Effector memory CD8-positive, alpha-beta T cell (primary cell): ENCODE measurements around the gene ACOT7.

Experiments
- ATAC-seq: fragments of 150-1000 bp; cut with Tn5 transposase; replicated peaks from 2 replicates; pipeline ENCODE4 v1.10.0; 2021; ENCODE audit warnings: mild to moderate bottlenecking, moderate library complexity
- DNase-seq, 3 experiments: peaks; one replicate each; pipeline ENCODE4 v3.0.0; 2021
- H3K27ac Mint-ChIP-seq, 2 donors: one replicate each; pipeline ENCODE4 v1.8.0; 2022; ENCODE audit warnings: mild to moderate bottlenecking in 2 of 2, mixed read lengths in 2 of 2, moderate library complexity in 2 of 2
- H3K27me3 Mint-ChIP-seq, 2 donors: one replicate each; pipeline ENCODE4 v1.8.0; 2022; ENCODE audit warnings: mixed read lengths in 2 of 2
- H3K36me3 Mint-ChIP-seq: one replicate; pipeline ENCODE4 v1.8.0; 2022; ENCODE audit warnings: mild to moderate bottlenecking, moderate library complexity, mixed read lengths; ENCODE audit not compliant: insufficient read depth
- H3K4me1 Mint-ChIP-seq, 2 donors: one replicate each; pipeline ENCODE4 v1.8.0; 2022; ENCODE audit warnings: low read depth in 2 of 2, mixed read lengths in 2 of 2
- H3K4me3 Mint-ChIP-seq, 2 donors: one replicate each; pipeline ENCODE4 v1.8.0; 2022; ENCODE audit warnings: mild to moderate bottlenecking in 2 of 2, mixed read lengths in 2 of 2, moderate library complexity in 2 of 2
- H3K9me3 Mint-ChIP-seq, 2 donors: one replicate each; pipeline ENCODE4 v1.8.0; 2022; ENCODE audit warnings: mixed read lengths in 2 of 2

Gene ACOT7

DNA sequence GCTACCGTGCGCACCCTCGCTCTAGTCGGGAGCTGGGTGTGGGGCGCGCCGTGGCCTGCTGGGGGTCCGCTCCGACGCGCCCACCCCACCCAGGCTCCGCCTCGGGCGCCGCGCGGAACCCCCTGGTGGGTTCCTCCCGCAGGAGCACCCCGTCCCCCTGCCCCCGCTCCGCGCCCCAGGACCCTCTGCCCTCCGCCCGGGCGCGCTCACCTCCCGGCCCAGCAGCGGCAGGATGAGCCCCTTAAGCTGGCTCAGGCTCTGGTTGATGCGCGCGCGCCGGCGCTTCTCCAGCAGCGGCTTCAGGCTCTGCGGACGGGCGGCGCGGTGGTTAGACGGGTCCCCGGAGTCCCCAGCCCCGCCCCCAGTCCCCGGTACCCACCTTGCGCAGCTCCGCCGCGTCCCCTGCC lies 25.8 kb upstream of the ACOT7 start:
- no peak for DNase-seq
- H3K27me3 Mint-ChIP-seq: peaks cover 61 to 92% of the 10 kb centered on the region in 2 donors
- peak overlapping the region in 1 of 2 donors; percentile 73 for H3K4me3 Mint-ChIP-seq
- peaks cover 10 to 17% of the 10 kb centered on the region in 2 donors for H3K4me1 Mint-ChIP-seq
- H3K36me3 Mint-ChIP-seq: peaks cover 6% of the 10 kb centered on the region
- H3K27ac Mint-ChIP-seq: no peak overlapping the region
- no peaks in the 10 kb centered on the region for H3K9me3 Mint-ChIP-seq
- ATAC-seq: peak; percentile 3

DNA sequence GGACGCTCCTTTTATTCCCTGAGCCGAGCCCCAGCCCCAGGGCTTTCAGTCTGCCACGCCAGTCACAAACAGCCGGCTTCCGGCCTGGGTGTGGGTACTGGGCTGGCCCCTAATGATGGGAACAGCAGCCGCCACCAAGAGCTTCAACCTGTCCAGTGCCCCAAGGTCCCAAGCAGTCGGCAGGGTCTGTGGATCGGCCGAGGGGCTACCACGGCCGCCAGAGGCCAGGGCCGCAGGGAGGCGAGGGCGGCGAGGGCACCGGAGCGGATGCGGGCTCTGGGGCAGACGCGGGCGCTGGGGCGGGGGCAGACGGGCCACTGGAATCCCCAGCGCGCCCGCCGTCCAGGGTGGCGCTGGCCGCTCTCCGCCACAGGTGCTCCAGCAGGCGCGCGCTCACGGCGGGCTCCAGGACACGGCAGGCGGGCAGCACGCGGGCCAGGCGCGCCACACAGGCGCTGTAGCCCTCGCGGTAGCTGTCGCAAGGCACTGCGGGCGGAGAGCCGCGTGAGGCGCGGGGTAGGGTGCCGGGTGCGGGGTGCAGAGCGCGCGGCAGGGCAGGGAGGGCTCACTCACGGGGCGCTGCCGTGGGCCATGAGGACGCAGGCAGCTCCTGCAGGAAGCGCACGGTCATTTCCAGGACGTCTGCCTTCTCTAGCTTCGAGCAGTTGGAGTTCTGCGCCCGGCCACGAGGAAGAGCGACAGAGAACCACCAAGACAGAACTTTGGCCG lies 25.3 kb upstream of the ACOT7 start:
- Mint-ChIP-seq H3K27ac (no peak overlapping the region), H3K4me1 (peaks cover 4 to 14% of the 10 kb centered on the region in 2 donors), H3K36me3 (peaks cover 3% of the 10 kb centered on the region), H3K4me3 (peak overlapping the region in 1 of 2 donors; percentile 73), H3K27me3 (peaks cover 61 to 92% of the 10 kb centered on the region in 2 donors), H3K9me3 (no peaks in the 10 kb centered on the region)
- ATAC-seq (no peak), DNase-seq (no peak)

DNA sequence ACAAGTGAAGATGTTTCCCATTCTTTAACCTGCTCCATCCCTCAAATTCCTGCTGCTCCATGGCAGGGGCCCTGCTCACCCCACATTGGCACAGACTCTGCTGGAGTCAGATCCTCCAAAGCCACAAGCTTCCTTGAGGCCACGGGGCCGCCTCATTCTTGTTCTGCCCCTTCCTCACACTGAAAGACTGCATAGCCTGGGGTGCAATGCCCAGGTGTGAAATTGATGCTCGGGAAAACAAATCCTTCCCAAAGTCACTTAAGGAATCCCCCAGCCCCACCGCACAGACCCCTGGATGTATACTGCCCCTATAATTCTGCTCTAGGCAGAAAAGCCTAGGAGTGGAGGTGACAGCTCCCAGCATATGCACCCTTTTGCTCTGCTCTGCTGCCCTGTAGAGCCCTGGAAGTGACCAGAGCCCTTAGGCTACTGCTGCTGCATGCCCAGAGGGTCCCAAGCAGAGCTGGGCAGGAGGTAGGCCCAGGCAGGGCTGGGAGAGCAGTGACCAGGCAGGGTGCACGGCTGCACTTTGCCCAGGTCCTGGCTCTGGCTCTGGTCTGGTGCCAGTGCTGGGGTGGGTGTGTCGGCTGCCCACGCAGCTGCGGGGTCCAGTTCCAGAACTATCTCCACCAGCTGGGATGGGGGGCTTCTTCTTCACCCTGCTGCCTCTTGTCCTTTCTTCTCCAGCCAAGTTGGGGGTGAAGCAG lies 24.5 kb upstream of the ACOT7 start:
- H3K36me3 Mint-ChIP-seq: peaks cover 3% of the 10 kb centered on the region
- H3K27me3 Mint-ChIP-seq: peaks cover 65 to 92% of the 10 kb centered on the region in 2 donors
- peak overlapping the region in 1 of 2 donors; percentile 4 for H3K4me3 Mint-ChIP-seq
- no peaks in the 10 kb centered on the region for H3K9me3 Mint-ChIP-seq
- ATAC-seq (no peak), DNase-seq (no peak)
- H3K27ac Mint-ChIP-seq: no peak overlapping the region
- H3K4me1 Mint-ChIP-seq: peaks cover 4 to 13% of the 10 kb centered on the region in 2 donors

DNA sequence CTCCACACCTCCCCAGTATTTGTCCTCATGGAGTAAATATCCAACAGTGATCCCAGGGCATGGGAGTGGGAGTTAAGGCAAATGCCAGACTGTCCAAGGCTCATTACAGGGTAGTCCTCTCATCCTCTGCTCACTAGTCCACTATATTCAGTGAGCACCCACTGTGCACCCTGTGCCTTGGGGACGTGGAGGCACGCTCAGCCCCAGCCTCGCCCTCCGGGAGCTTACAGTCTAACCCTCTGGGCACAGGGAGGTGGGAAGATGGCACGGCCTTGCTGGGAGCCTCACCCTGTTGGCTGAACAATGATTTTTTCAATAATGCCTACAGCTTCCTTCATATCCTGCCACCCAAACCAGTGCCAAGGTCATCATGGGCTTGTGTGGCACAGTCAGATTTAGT lies 23.3 kb upstream of the ACOT7 start:
- ATAC-seq: no peak
- H3K4me3 Mint-ChIP-seq: no peak overlapping the region
- H3K27ac Mint-ChIP-seq: no peak overlapping the region
- DNase-seq: no peak
- no peaks in the 10 kb centered on the region for H3K36me3 Mint-ChIP-seq
- no peaks in the 10 kb centered on the region for H3K9me3 Mint-ChIP-seq
- H3K4me1 Mint-ChIP-seq: peaks cover 4 to 13% of the 10 kb centered on the region in 2 donors
- H3K27me3 Mint-ChIP-seq: peaks cover 63 to 88% of the 10 kb centered on the region in 2 donors

DNA sequence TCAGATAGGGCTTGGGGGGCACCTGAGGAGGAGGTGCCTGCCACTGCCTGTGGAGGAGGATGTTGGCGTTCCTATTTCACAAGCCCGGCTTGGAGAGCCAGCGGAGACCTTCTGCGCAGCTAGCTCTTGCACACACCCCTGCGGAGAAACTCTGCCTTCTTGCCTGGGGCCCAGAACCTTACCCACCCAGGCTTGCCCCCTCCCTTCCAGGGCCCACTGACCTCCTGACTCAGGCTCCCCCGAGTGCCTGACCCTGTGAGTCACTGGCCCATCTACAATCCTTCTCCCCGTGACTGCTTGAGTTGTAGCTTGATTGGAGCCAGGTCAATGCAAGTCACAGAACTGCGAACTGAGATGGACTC lies 22.7 kb upstream of the ACOT7 start:
- Mint-ChIP-seq H3K27me3 (peaks cover 57 to 83% of the 10 kb centered on the region in 2 donors), H3K36me3 (no peaks in the 10 kb centered on the region), H3K4me1 (peaks cover 4 to 13% of the 10 kb centered on the region in 2 donors), H3K4me3 (no peak overlapping the region), H3K9me3 (no peaks in the 10 kb centered on the region), H3K27ac (no peak overlapping the region)
- no peak for DNase-seq
- ATAC-seq: no peak

DNA sequence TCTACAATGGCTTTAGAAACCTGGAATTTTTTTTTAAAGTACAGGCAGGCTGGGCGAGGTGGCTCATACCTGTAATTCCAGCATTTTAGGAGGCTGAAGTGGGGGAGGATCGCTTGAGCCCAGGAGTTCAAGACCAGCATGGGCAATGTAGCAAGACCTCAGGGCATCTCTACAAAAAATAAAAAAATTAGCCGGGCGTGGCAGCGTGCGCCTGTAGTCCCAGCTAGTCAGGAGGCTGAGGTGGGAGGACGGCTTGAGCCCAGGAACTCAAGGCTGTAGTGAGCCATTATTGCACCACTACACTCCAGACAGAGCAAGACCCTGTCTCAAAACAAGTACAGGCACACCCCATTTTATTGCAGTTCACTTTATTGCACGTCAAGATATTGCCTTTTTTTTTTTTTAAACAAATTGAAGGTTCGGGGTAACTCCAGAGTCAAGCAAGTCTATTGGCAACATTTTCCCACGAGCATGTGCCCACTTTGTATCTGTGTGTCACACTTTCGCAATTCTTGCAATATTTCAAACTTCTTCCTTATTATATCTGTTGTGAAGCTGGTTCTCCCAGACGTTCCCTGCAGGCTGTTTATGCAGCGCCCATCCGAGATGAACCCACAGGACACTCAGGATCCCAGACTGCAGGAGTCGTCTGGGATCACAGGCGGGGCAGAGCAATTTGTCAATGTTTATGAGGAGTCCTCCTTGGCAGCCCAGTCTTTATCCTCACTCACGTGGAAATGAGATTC lies 21.5 kb upstream of the ACOT7 start:
- Mint-ChIP-seq H3K27ac (no peak overlapping the region), H3K9me3 (no peaks in the 10 kb centered on the region), H3K27me3 (peaks cover 56 to 83% of the 10 kb centered on the region in 2 donors), H3K4me3 (no peak overlapping the region), H3K36me3 (no peaks in the 10 kb centered on the region), H3K4me1 (peaks cover 0 to 9% of the 10 kb centered on the region in 2 donors)
- ATAC-seq (no peak), DNase-seq (no peak)

DNA sequence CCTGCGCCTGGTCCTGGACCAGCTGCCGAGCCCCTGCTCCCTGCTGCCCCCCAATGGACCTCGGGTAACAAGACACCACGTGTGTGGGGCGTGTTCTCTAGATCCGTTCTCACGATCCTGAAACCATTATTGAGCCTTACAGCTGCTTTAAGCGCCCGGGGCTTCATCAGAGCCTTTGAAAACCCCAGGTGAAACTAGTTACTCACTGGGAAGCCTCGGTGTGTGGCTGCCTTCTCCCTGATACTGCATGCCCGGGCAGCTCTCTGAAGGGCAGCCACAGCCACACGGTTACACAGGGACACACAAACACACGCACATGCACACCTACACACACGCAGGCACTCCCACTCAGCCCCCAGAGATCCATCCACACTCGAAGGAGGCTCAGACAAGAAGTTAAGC lies 20.9 kb upstream of the ACOT7 start:
- H3K27me3 Mint-ChIP-seq: peaks cover 56 to 79% of the 10 kb centered on the region in 2 donors
- no peaks in the 10 kb centered on the region for H3K9me3 Mint-ChIP-seq
- no peak overlapping the region for H3K27ac Mint-ChIP-seq
- peak in 1 of 3 experiments; percentile 24 for DNase-seq
- peaks cover 0 to 6% of the 10 kb centered on the region in 2 donors for H3K4me1 Mint-ChIP-seq
- no peaks in the 10 kb centered on the region for H3K36me3 Mint-ChIP-seq
- no peak overlapping the region for H3K4me3 Mint-ChIP-seq
- peak; percentile 71 for ATAC-seq

DNA sequence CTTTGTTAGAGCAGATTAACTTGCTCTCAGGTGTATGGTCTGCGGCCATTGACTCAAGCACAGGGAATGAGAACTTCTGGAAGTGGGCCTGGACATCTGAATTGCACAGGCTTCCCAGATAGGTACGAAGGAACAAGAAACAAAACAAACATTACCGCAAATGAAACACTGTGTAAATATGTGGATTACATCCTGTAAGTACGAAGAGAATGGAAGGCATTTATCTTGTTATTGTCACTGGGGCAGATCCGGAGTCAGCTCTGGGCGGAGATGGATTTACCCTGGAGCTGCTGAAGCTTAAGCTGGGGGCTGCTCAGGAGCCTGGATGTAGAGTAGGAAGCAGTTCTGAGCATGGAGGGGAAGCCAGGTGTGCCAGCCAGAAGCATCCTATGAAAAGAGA lies 19.3 kb upstream of the ACOT7 start:
- no peak overlapping the region for H3K27ac Mint-ChIP-seq
- H3K36me3 Mint-ChIP-seq: peaks cover 4% of the 10 kb centered on the region
- no peak for DNase-seq
- H3K4me1 Mint-ChIP-seq: peaks cover 0 to 5% of the 10 kb centered on the region in 2 donors
- no peak overlapping the region for H3K4me3 Mint-ChIP-seq
- ATAC-seq: no peak
- H3K27me3 Mint-ChIP-seq: peaks cover 54 to 71% of the 10 kb centered on the region in 2 donors
- H3K9me3 Mint-ChIP-seq: no peaks in the 10 kb centered on the region

DNA sequence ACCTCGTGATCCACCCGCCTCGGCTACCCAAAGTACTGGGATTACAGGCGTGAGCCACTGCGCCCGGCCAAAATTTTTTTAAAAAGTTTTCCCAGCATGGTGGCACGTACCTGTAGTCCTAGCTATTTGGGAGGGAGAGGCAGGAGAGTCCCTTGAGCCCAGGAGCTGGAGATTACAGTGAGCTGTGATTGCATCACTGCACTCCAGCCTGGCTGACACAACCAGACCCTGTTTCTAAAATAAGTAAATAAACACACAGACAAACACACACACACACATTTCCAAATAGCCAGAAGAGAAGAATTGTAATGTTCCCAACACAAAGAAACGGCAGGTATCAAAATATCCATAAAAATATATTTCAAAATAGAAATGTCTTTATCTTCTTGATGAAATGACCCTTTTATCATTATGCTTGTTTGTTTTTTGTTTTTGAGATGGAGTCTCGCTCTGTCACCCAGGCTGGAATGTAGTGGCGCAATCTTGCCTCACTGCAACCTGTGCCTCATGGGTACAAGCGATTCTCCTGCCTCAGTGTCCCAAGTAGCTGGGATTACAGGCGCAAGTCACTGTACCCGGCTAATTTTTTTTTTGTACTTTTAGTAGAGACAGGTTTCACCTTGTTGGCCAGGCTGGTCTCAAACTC lies 16.8 kb upstream of the ACOT7 start:
- Mint-ChIP-seq H3K4me1 (peaks cover 0 to 5% of the 10 kb centered on the region in 2 donors), H3K36me3 (peaks cover 8% of the 10 kb centered on the region), H3K4me3 (no peak overlapping the region), H3K27ac (no peak overlapping the region), H3K27me3 (peaks cover 30 to 46% of the 10 kb centered on the region in 2 donors), H3K9me3 (no peaks in the 10 kb centered on the region)
- no peak for DNase-seq
- no peak for ATAC-seq

DNA sequence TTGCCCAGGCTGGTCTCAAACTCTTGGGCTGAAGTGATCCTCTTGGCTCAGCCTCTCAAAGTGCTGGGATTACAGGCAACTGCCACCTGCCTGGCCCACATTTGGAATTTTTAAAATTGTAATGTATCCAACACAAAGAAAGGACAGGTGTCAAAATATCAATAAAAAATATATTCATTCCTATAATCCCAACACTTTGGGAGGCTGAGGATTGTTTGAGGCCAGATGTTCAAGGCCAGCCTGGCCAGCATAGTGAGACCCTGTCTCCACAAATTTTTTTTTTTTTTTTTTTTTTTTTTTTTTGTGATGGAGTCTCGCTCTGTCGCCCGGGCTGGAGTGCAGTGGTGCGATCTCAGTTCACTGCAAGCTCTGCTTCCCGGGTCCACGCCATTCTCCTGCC lies 16.2 kb upstream of the ACOT7 start:
- DNase-seq: no peak
- ATAC-seq: no peak
- H3K27me3 Mint-ChIP-seq: peaks cover 27 to 40% of the 10 kb centered on the region in 2 donors
- peaks cover 8% of the 10 kb centered on the region for H3K36me3 Mint-ChIP-seq
- no peaks in the 10 kb centered on the region for H3K9me3 Mint-ChIP-seq
- H3K27ac Mint-ChIP-seq: no peak overlapping the region
- peaks cover 0 to 7% of the 10 kb centered on the region in 2 donors for H3K4me1 Mint-ChIP-seq
- no peak overlapping the region for H3K4me3 Mint-ChIP-seq

DNA sequence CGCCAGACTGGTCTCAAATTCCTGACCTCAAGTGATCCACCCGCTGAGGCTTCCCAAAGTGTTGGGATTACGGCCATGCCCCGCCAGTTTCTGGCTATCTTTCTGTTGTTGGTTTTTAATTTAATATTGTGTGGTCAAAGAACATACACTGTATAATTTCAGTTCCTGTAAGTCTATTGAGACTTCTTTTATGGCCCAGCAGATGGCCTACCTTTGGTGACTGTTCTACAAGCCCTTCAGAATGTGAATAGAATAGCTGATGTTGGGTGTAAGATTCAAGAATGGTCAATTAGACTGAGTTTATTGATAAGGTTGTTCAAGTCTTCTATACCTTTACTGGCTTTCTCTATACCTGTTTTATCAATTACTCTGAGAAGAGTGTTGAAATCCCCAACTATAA lies 15.5 kb upstream of the ACOT7 start:
- ATAC-seq (no peak), DNase-seq (no peak)
- peaks cover 21 to 33% of the 10 kb centered on the region in 2 donors for H3K27me3 Mint-ChIP-seq
- H3K4me3 Mint-ChIP-seq: no peak overlapping the region
- no peak overlapping the region for H3K27ac Mint-ChIP-seq
- peaks cover 0 to 4% of the 10 kb centered on the region in 2 donors for H3K4me1 Mint-ChIP-seq
- H3K9me3 Mint-ChIP-seq: no peaks in the 10 kb centered on the region
- peaks cover 8% of the 10 kb centered on the region for H3K36me3 Mint-ChIP-seq

DNA sequence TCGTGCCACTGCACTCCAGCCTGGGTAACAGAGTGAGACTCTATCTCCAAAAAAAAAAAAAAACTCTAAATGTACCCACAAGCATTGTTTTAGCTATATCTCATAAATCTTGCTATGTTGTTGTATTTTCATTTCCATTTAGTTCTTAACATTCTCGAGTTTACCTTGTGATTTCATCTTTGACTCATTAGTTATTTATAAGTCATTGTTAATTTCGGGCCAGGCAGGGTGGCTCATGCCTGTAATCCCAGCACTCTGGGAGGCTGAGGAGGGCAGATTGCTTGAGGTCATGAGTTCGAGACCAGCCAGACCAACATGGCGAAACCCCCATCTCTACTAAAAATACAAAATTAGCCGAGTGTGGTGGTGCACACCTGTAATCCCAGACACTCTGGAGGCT lies 14.5 kb upstream of the ACOT7 start:
- ATAC-seq: no peak
- H3K27me3 Mint-ChIP-seq: peaks cover 11 to 23% of the 10 kb centered on the region in 2 donors
- peaks cover 0 to 4% of the 10 kb centered on the region in 2 donors for H3K4me1 Mint-ChIP-seq
- peaks cover 8% of the 10 kb centered on the region for H3K36me3 Mint-ChIP-seq
- no peak overlapping the region for H3K27ac Mint-ChIP-seq
- H3K4me3 Mint-ChIP-seq: no peak overlapping the region
- no peak for DNase-seq
- no peaks in the 10 kb centered on the region for H3K9me3 Mint-ChIP-seq

DNA sequence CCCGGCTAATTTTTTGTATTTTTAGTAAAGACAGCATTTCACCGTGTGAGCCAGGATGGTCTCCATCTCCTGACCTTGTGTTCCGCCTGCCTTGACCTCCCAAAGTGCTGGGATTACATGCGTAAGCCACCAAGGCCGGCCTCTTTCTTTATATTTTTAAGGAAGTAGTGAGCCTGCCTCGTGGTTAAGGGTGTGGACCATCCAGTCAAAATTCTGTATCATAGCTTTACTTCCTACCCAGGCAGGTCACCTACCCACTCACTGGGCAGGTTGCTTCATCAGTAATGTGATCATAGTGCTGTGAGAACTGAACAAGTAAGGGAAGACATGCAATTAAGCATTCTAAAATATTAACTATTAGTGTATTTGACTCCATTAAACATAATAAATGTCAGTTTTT lies 8.1 kb upstream of the ACOT7 start:
- ATAC-seq (no peak), DNase-seq (no peak)
- Mint-ChIP-seq H3K36me3 (no peaks in the 10 kb centered on the region), H3K4me3 (no peak overlapping the region), H3K4me1 (peaks cover 0 to 4% of the 10 kb centered on the region in 2 donors), H3K27ac (no peak overlapping the region), H3K9me3 (no peaks in the 10 kb centered on the region), H3K27me3 (no peaks in the 10 kb centered on the region)
